WTC11 (cell line): ENCODE results near the gene NAA16.
"Not testable (repeated sequence)": the region's sequence is repeated elsewhere in the genome, so short reads cannot be mapped to it uniquely, and the experiment has no call there.

Experiments
- NR3C1 ChIP-seq: sonication (generic); formaldehyde crosslinking; conservative IDR thresholded peaks from 2 replicates; pipeline ENCODE4 v1.8.1; 2023; ENCODE audit warnings: low read depth, mild to moderate bottlenecking, missing genetic modification reagents
- TF ChIP-seq, protein P1 (sequence below): fragments of 200-600 bp; IDR thresholded peaks from 2 replicates; pipeline ENCODE4 v1.8.0; 2022; ENCODE audit warnings: antibody characterized with exemption
- TF ChIP-seq, protein P2 (sequence below): sonication (generic); formaldehyde crosslinking; IDR thresholded peaks from 2 replicates; pipeline ENCODE4 v1.8.1; 2022; ENCODE audit warnings: low read depth, missing genetic modification reagents, borderline replicate concordance
- TF ChIP-seq, protein P3 (sequence below): sonication (generic); formaldehyde crosslinking; IDR thresholded peaks from 2 replicates; pipeline ENCODE4 v1.8.0; 2023; ENCODE audit warnings: mild to moderate bottlenecking, missing genetic modification reagents
- TF ChIP-seq, protein P4 (sequence below): sonication (generic); formaldehyde crosslinking; IDR thresholded peaks from 2 replicates; pipeline ENCODE4 v1.8.1; 2022; ENCODE audit warnings: mild to moderate bottlenecking, missing genetic modification reagents, moderate library complexity, borderline replicate concordance
- TF ChIP-seq, protein P5 (sequence below): sonication (generic); formaldehyde crosslinking; IDR thresholded peaks from 2 replicates; pipeline ENCODE4 v1.8.1; 2023; ENCODE audit warnings: mild to moderate bottlenecking, missing genetic modification reagents
- TF ChIP-seq, protein P6 (sequence below): fragments of 250-450 bp; sonication (Bioruptor Pico); IDR thresholded peaks from 2 replicates; pipeline ENCODE4 v1.9.0; 2021; ENCODE audit warnings: mild to moderate bottlenecking, borderline replicate concordance

DNA sequence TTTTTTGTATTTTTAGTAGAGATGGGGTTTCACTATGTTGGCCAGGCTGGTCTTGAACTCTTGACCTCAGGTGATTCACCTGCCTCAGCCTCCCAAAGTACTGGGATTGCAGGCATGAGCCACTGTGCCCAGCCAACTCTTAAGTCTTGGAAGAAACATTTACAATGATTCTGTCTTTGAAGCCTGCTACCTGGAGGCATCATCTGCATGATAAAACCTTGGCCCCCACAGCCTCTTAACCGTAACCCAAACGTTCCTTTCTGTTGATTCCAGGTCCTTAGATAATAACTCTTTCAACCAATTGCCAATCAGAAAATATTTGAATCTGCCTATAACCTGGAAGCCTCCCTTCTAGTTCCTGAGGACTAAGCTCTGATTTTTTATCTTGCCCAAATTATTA is 31.9 kb upstream of the NAA16 start:
- TF ChIP-seq, protein P1, sequence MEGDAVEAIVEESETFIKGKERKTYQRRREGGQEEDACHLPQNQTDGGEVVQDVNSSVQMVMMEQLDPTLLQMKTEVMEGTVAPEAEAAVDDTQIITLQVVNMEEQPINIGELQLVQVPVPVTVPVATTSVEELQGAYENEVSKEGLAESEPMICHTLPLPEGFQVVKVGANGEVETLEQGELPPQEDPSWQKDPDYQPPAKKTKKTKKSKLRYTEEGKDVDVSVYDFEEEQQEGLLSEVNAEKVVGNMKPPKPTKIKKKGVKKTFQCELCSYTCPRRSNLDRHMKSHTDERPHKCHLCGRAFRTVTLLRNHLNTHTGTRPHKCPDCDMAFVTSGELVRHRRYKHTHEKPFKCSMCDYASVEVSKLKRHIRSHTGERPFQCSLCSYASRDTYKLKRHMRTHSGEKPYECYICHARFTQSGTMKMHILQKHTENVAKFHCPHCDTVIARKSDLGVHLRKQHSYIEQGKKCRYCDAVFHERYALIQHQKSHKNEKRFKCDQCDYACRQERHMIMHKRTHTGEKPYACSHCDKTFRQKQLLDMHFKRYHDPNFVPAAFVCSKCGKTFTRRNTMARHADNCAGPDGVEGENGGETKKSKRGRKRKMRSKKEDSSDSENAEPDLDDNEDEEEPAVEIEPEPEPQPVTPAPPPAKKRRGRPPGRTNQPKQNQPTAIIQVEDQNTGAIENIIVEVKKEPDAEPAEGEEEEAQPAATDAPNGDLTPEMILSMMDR, result not testable (repeated sequence)
- TF ChIP-seq, protein P2, sequence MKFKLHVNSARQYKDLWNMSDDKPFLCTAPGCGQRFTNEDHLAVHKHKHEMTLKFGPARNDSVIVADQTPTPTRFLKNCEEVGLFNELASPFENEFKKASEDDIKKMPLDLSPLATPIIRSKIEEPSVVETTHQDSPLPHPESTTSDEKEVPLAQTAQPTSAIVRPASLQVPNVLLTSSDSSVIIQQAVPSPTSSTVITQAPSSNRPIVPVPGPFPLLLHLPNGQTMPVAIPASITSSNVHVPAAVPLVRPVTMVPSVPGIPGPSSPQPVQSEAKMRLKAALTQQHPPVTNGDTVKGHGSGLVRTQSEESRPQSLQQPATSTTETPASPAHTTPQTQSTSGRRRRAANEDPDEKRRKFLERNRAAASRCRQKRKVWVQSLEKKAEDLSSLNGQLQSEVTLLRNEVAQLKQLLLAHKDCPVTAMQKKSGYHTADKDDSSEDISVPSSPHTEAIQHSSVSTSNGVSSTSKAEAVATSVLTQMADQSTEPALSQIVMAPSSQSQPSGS (CRISPR knock-in tag), result not testable (repeated sequence)
- TF ChIP-seq, protein P3, sequence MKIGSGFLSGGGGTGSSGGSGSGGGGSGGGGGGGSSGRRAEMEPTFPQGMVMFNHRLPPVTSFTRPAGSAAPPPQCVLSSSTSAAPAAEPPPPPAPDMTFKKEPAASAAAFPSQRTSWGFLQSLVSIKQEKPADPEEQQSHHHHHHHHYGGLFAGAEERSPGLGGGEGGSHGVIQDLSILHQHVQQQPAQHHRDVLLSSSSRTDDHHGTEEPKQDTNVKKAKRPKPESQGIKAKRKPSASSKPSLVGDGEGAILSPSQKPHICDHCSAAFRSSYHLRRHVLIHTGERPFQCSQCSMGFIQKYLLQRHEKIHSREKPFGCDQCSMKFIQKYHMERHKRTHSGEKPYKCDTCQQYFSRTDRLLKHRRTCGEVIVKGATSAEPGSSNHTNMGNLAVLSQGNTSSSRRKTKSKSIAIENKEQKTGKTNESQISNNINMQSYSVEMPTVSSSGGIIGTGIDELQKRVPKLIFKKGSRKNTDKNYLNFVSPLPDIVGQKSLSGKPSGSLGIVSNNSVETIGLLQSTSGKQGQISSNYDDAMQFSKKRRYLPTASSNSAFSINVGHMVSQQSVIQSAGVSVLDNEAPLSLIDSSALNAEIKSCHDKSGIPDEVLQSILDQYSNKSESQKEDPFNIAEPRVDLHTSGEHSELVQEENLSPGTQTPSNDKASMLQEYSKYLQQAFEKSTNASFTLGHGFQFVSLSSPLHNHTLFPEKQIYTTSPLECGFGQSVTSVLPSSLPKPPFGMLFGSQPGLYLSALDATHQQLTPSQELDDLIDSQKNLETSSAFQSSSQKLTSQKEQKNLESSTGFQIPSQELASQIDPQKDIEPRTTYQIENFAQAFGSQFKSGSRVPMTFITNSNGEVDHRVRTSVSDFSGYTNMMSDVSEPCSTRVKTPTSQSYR (CRISPR knock-in tag), result not testable (repeated sequence)
- TF ChIP-seq, protein P4, sequence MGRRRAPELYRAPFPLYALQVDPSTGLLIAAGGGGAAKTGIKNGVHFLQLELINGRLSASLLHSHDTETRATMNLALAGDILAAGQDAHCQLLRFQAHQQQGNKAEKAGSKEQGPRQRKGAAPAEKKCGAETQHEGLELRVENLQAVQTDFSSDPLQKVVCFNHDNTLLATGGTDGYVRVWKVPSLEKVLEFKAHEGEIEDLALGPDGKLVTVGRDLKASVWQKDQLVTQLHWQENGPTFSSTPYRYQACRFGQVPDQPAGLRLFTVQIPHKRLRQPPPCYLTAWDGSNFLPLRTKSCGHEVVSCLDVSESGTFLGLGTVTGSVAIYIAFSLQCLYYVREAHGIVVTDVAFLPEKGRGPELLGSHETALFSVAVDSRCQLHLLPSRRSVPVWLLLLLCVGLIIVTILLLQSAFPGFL (CRISPR knock-in tag), result not testable (repeated sequence)
- TF ChIP-seq, protein P5, sequence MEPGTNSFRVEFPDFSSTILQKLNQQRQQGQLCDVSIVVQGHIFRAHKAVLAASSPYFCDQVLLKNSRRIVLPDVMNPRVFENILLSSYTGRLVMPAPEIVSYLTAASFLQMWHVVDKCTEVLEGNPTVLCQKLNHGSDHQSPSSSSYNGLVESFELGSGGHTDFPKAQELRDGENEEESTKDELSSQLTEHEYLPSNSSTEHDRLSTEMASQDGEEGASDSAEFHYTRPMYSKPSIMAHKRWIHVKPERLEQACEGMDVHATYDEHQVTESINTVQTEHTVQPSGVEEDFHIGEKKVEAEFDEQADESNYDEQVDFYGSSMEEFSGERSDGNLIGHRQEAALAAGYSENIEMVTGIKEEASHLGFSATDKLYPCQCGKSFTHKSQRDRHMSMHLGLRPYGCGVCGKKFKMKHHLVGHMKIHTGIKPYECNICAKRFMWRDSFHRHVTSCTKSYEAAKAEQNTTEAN, result not testable (repeated sequence)
- TF ChIP-seq, protein P6, sequence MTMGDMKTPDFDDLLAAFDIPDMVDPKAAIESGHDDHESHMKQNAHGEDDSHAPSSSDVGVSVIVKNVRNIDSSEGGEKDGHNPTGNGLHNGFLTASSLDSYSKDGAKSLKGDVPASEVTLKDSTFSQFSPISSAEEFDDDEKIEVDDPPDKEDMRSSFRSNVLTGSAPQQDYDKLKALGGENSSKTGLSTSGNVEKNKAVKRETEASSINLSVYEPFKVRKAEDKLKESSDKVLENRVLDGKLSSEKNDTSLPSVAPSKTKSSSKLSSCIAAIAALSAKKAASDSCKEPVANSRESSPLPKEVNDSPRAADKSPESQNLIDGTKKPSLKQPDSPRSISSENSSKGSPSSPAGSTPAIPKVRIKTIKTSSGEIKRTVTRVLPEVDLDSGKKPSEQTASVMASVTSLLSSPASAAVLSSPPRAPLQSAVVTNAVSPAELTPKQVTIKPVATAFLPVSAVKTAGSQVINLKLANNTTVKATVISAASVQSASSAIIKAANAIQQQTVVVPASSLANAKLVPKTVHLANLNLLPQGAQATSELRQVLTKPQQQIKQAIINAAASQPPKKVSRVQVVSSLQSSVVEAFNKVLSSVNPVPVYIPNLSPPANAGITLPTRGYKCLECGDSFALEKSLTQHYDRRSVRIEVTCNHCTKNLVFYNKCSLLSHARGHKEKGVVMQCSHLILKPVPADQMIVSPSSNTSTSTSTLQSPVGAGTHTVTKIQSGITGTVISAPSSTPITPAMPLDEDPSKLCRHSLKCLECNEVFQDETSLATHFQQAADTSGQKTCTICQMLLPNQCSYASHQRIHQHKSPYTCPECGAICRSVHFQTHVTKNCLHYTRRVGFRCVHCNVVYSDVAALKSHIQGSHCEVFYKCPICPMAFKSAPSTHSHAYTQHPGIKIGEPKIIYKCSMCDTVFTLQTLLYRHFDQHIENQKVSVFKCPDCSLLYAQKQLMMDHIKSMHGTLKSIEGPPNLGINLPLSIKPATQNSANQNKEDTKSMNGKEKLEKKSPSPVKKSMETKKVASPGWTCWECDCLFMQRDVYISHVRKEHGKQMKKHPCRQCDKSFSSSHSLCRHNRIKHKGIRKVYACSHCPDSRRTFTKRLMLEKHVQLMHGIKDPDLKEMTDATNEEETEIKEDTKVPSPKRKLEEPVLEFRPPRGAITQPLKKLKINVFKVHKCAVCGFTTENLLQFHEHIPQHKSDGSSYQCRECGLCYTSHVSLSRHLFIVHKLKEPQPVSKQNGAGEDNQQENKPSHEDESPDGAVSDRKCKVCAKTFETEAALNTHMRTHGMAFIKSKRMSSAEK (CRISPR knock-in tag), result not testable (repeated sequence)
- TF ChIP-seq NR3C1, result not testable (repeated sequence)
